H1 (cell line): ENCODE results near the gene ZNF804B. TPM values are rescaled to one million over a fixed set of nuclear protein-coding genes. Genes with fewer than 3 reads are reported as not detected.

Source experiments
- CTCF ChIA-PET: fragments of 300-600 bp; sonication (Branson Sonifier 250); formaldehyde crosslinking; loops from one replicate; lab custom pipeline; 2021; ENCODE audit not compliant: partially characterized antibody; lab: Charles Lee
- POLR2A ChIA-PET: fragments of 300-600 bp; sonication (Branson Sonifier 250); formaldehyde crosslinking; loops from one replicate; lab custom pipeline; 2021; ENCODE audit warnings: inconsistent platforms; ENCODE audit not compliant: partially characterized antibody; lab: Charles Lee
- DNase-seq, 2 experiments: peaks; one replicate each; pipeline versions ENCODE4 v3.0.0 to v3.0.0-alpha.2; 2010 to 2022; ENCODE audit warnings: low spot score in 2 of 2, low read depth in 1 of 2, mixed read lengths in 1 of 2
- FAIRE-seq: peaks from 2 replicates; lab custom pipeline; 2011; peaks lifted over from hg19 to GRCh38; lab: Jason Lieb, UNC
- H2AFZ ChIP-seq: 2 replicates; pipeline ENCODE4 v1.8.1; 2012; ENCODE audit warnings: low read length, inconsistent platforms
- H2AK5ac ChIP-seq: 2 replicates; pipeline ENCODE4 v1.6.1; 2013; ENCODE audit warnings: low read depth, low read length
- H2BK120ac ChIP-seq: replicated peaks from 2 replicates; pipeline ENCODE3; 2013; ENCODE audit warnings: low read depth, low read length, inconsistent platforms
- H2BK12ac ChIP-seq: 2 replicates; pipeline ENCODE4 v1.6.1; 2013; ENCODE audit warnings: low read depth, low read length
- H2BK15ac ChIP-seq: 2 replicates; pipeline ENCODE4 v1.6.1; 2013; ENCODE audit warnings: low read length
- H2BK20ac ChIP-seq: 2 replicates; pipeline ENCODE4 v1.6.1; 2013; ENCODE audit warnings: low read length
- H2BK5ac ChIP-seq: 2 replicates; pipeline ENCODE4 v1.6.1; 2013; ENCODE audit warnings: low read depth, low read length
- H3K14ac ChIP-seq: 2 replicates; pipeline ENCODE4 v1.6.1; 2013; ENCODE audit warnings: inconsistent platforms; ENCODE audit not compliant: insufficient read length
- H3K18ac ChIP-seq: 2 replicates; pipeline ENCODE4 v1.6.1; 2013; ENCODE audit warnings: low read length; ENCODE audit errors: extremely low read depth
- H3K23ac ChIP-seq: 2 replicates; pipeline ENCODE4 v1.6.1; 2013; ENCODE audit warnings: inconsistent platforms; ENCODE audit not compliant: insufficient read length
- H3K23me2 ChIP-seq: 2 replicates; pipeline ENCODE4 v1.6.1; 2013; ENCODE audit warnings: low read depth, low read length
- H3K27ac ChIP-seq: 2 replicates; pipeline ENCODE4 v1.6.1; 2011; ENCODE audit warnings: low read depth, low read length, inconsistent platforms
- H3K27me3 ChIP-seq, 4 experiments: replicated peaks in 1 of 4; 1 replicate in 1 of 4; 2 replicates in 3 of 4; pipeline versions ENCODE4 v1.6.1 to v1.8.1; 2011 to 2013; ENCODE audit warnings: low read length in 3 of 4, mild to moderate bottlenecking in 3 of 4, inconsistent platforms in 2 of 4, mixed read lengths in 2 of 4, moderate library complexity in 1 of 4; ENCODE audit not compliant: control insufficient read depth in 3 of 4, insufficient read depth in 3 of 4; ENCODE audit errors: extremely low read depth in 1 of 4
- H3K36me3 ChIP-seq, 4 experiments: 2 replicates each; pipeline versions ENCODE4 v1.6.1 to v1.8.1; 2011 to 2013; ENCODE audit warnings: mild to moderate bottlenecking in 4 of 4, low read length in 3 of 4, moderate library complexity in 2 of 4, control low read depth in 1 of 4, inconsistent platforms in 1 of 4; ENCODE audit not compliant: insufficient read depth in 4 of 4, control insufficient read depth in 2 of 4
- H3K4ac ChIP-seq: replicated peaks from 2 replicates; pipeline ENCODE3; 2013; ENCODE audit warnings: low read length, low read depth, mixed read lengths, inconsistent platforms; ENCODE audit not compliant: insufficient read length
- H3K4me1 ChIP-seq, 4 experiments: replicated peaks in 1 of 4; 1 replicate in 1 of 4; 2 replicates in 3 of 4; pipeline versions ENCODE4 v1.6.1 to v1.8.1; 2011 to 2013; ENCODE audit warnings: low read length in 3 of 4, inconsistent platforms in 2 of 4, mixed read lengths in 1 of 4; ENCODE audit not compliant: insufficient read depth in 4 of 4, control insufficient read depth in 3 of 4
- H3K4me2 ChIP-seq, 2 experiments: 2 replicates each; pipeline versions ENCODE4 v1.6.1 to v1.8.1; 2011 to 2013; ENCODE audit warnings: low read depth in 2 of 2, low read length in 2 of 2, control low read depth in 1 of 2, inconsistent platforms in 1 of 2, mild to moderate bottlenecking in 1 of 2; ENCODE audit not compliant: insufficient read depth in 1 of 2
- H3K4me3 ChIP-seq, 4 experiments: fragments of 200-600, 300-600 bp in 1 of 4; sonication (generic), shearing (Covaris generic), sonication (Bioruptor Twin) in 1 of 4; 2 replicates each; pipeline versions ENCODE4 v1.5.1 to v1.8.1; 2011 to 2016; ENCODE audit warnings: low read length in 4 of 4, low read depth in 3 of 4, control low read depth in 2 of 4, inconsistent platforms in 2 of 4, mild to moderate bottlenecking in 2 of 4, mixed read lengths in 1 of 4, moderate library complexity in 1 of 4; ENCODE audit not compliant: insufficient read depth in 2 of 4; ENCODE audit errors: extremely low read depth in 1 of 4
- H3K56ac ChIP-seq: replicated peaks from 2 replicates; pipeline ENCODE3; 2013; ENCODE audit warnings: low read depth, mild to moderate bottlenecking, mixed read lengths, low read length, inconsistent platforms; ENCODE audit not compliant: insufficient read length
- H3K79me1 ChIP-seq: 2 replicates; pipeline ENCODE4 v1.6.1; 2013; ENCODE audit warnings: low read depth, low read length, control low read depth
- H3K79me2 ChIP-seq, 2 experiments: 2 replicates each; pipeline versions ENCODE4 v1.6.1 to v1.8.1; 2012 to 2013; ENCODE audit warnings: low read length in 2 of 2, mild to moderate bottlenecking in 2 of 2, inconsistent platforms in 1 of 2; ENCODE audit not compliant: insufficient read depth in 2 of 2, control insufficient read depth in 1 of 2
- H3K9ac ChIP-seq, 4 experiments: replicated peaks in 1 of 4; 1 replicate in 1 of 4; 2 replicates in 3 of 4; pipeline versions ENCODE4 v1.6.1 to v1.8.1; 2011 to 2013; ENCODE audit warnings: low read depth in 3 of 4, low read length in 3 of 4, control low read depth in 2 of 4, mild to moderate bottlenecking in 2 of 4, moderate library complexity in 2 of 4, inconsistent platforms in 1 of 4; ENCODE audit errors: extremely low read depth in 1 of 4
- H3K9me3 ChIP-seq, 2 experiments: 2 replicates each; pipeline versions ENCODE4 v1.6.1 to v1.8.1; 2012 to 2013; ENCODE audit warnings: mild to moderate bottlenecking in 2 of 2, moderate library complexity in 2 of 2, control low read depth in 1 of 2, inconsistent platforms in 1 of 2, low read depth in 1 of 2, low read length in 1 of 2, mixed read lengths in 1 of 2; ENCODE audit not compliant: insufficient read depth in 2 of 2
- H4K20me1 ChIP-seq, 2 experiments: replicated peaks in 1 of 2; 2 replicates each; pipeline versions ENCODE3 to v1.8.1; 2011 to 2013; ENCODE audit warnings: inconsistent platforms in 2 of 2, low read length in 2 of 2, mild to moderate bottlenecking in 1 of 2; ENCODE audit not compliant: insufficient read depth in 2 of 2, control insufficient read depth in 1 of 2
- H4K5ac ChIP-seq: 2 replicates; pipeline ENCODE4 v1.6.1; 2013; ENCODE audit warnings: low read length, low read depth, mixed read lengths, inconsistent platforms; ENCODE audit not compliant: insufficient read length
- H4K8ac ChIP-seq: 2 replicates; pipeline ENCODE4 v1.8.0; 2013; ENCODE audit warnings: mild to moderate bottlenecking, moderate library complexity, low read length, inconsistent platforms; ENCODE audit not compliant: insufficient read depth; ENCODE audit errors: extremely low read depth
- H4K91ac ChIP-seq: replicated peaks from 2 replicates; pipeline ENCODE3; 2013; ENCODE audit warnings: low read length, mixed read lengths, inconsistent platforms; ENCODE audit not compliant: insufficient read length
- BACH1 ChIP-seq: IDR thresholded peaks from 2 replicates; pipeline ENCODE4 v1.6.1; 2012; ENCODE audit warnings: low read length, improper control_type of control experiment
- WGBS, 2 experiments: shearing (Covaris generic) in 1 of 2; methylation state at CpG; one replicate each; pipeline versions ENCODE4 v1.1.6 to v1.1.7; 2013 to 2015; ENCODE audit warnings: low lambda C conversion rate in 2 of 2, mixed read lengths in 2 of 2, inconsistent platforms in 1 of 2, low coverage in 1 of 2, missing lambda C conversion rate in 1 of 2; ENCODE audit not compliant: insufficient replicate concordance in 2 of 2, insufficient coverage in 1 of 2, insufficient read length in 1 of 2; ENCODE audit errors: extremely low coverage in 1 of 2, missing lambda C conversion rate in 1 of 2; 5-methylcytosine and 5-hydroxymethylcytosine counted together
- polyA plus RNA-seq, 7 experiments: library from polyadenylated mRNA; depleted of rRNA in 3 of 7; stranded (reverse) in 5 of 7; unstranded in 2 of 7; fragments of >200 nt in 5 of 7; fragments of 200-250 nt in 2 of 7; gene quantifications; 1 replicate in 5 of 7; 2 replicates in 1 of 7; 4 replicates in 1 of 7; pipeline versions ENCODE4 v1.2.1 to v1.2.3, GENCODE V29; 2011 to 2013; ENCODE audit warnings: missing spikeins in 2 of 7, mixed read lengths in 2 of 7
- total RNA-seq: library from RNA; stranded (reverse); fragmentation: NEBNext Ultra II Directional; extraction: Animal tissue kit (Norgen Biotek cat#: 25700); gene quantifications from 2 replicates; pipeline ENCODE4 v1.2.1, GENCODE V29; 2021

The ZNF804B gene
- total and polyA plus RNA-seq, 2 of the 8 experiments (the other 6 are each of a cell fraction or from before 2014, with no cell fraction given) = not detected

DNA sequence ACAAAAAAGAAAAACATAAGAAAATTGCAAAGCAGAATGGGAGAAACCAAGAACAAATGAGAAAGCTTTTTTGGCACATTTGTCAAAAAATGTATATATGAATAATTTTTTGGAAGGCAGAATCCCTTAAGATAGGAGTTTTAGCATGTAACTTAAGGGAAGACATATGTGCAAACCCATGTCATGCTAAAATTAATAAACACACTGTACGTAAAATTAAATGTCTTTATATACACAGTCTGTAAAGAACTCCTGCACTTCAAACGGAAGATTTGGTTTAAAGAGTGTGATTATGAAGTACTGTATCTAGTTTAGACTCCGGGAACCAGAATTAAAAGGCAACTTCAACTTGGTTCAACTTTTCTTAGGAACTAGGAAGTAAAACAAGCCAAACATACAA, 405.9 kb downstream of the ZNF804B start:
- POLR2A ChIA-PET = no interaction called here
- no peaks in the 10 kb centered on the region for H3K9me3 ChIP-seq
- TF ChIP-seq BACH1 = no peak

More for the DNA sequence above, 405.9 kb downstream of the ZNF804B start:
- no peaks in the 10 kb centered on the region for H3K79me1 ChIP-seq
- no peaks in the 10 kb centered on the region for H3K23me2 ChIP-seq
- H3K18ac ChIP-seq = no peak overlapping the region
- no peak overlapping the region for H4K91ac ChIP-seq
- H2AK5ac ChIP-seq = no peak overlapping the region
- H3K14ac ChIP-seq = no peak overlapping the region
- no peak overlapping the region for H3K9ac ChIP-seq
- no peak overlapping the region for H2BK12ac ChIP-seq
- H2BK15ac ChIP-seq = no peak overlapping the region
- H3K36me3 ChIP-seq = no peaks in the 10 kb centered on the region
- no peak overlapping the region for H3K23ac ChIP-seq
- CTCF ChIA-PET = no interaction called here
- H3K4me2 ChIP-seq = no peak overlapping the region
- H2BK5ac ChIP-seq = no peak overlapping the region
- H3K56ac ChIP-seq = no peak overlapping the region
- DNase-seq (no peak), FAIRE-seq (no peak)
- H3K4me3 ChIP-seq = no peak overlapping the region
- H2AFZ ChIP-seq = no peak overlapping the region
- H4K20me1 ChIP-seq = no peaks in the 10 kb centered on the region
- H3K4me1 ChIP-seq = no peaks in the 10 kb centered on the region
- H2BK120ac ChIP-seq = no peak overlapping the region
- H3K4ac ChIP-seq = no peak overlapping the region
- H2BK20ac ChIP-seq = no peak overlapping the region
- H4K8ac ChIP-seq = no peak overlapping the region
- WGBS, 2 experiments = 91% methylated on average over 3 of the region's 3 CpGs; no CpG with 5 or more reads in 1 of the 2 experiments
- no peaks in the 10 kb centered on the region for H3K79me2 ChIP-seq
- no peak overlapping the region for H4K5ac ChIP-seq
- H3K27ac ChIP-seq = no peak overlapping the region
- H3K27me3 ChIP-seq = no peaks in the 10 kb centered on the region
